Kidney (tissue), 14 donors: ENCODE data around the gene ATP5MC2. TPM values are rescaled to one million over a fixed set of nuclear protein-coding genes. Genes with fewer than 3 reads are reported as not detected.
A peak's percentile ranks its signal among the peaks of the same experiment; 100 is the strongest.

Experiments
- DNase-seq, 5 donors: peaks; one replicate each; pipeline ENCODE4 v3.0.0-alpha.2; 2013 to 2020
- FAIRE-seq: peaks from 2 replicates; lab custom pipeline; 2012; peaks lifted over from hg19 to GRCh38; lab: Jason Lieb, UNC
- H3K27ac ChIP-seq, 2 donors: one replicate each; pipeline ENCODE4 v1.7.0; 2013; ENCODE audit warnings: low read depth in 2 of 2, low read length in 2 of 2, inconsistent platforms in 1 of 2
- H3K27me3 ChIP-seq: one replicate; pipeline ENCODE4 v1.7.1; 2013; ENCODE audit warnings: low read length, inconsistent platforms; ENCODE audit not compliant: control insufficient read depth, insufficient read depth
- H3K36me3 ChIP-seq, 3 donors: one replicate each; pipeline versions ENCODE4 v1.7.0 to v1.7.1; 2013; ENCODE audit warnings: low read length in 3 of 3, control low read depth in 1 of 3, inconsistent platforms in 1 of 3; ENCODE audit not compliant: insufficient read depth in 3 of 3, control insufficient read depth in 2 of 3
- H3K4me1 ChIP-seq, 3 donors: one replicate each; pipeline versions ENCODE4 v1.7.0 to v1.7.1; 2013; ENCODE audit warnings: low read length in 3 of 3, inconsistent platforms in 1 of 3, low read depth in 1 of 3; ENCODE audit not compliant: control insufficient read depth in 2 of 3, insufficient read depth in 2 of 3
- H3K4me3 ChIP-seq, 3 donors: one replicate each; pipeline versions ENCODE4 v1.7.0 to v1.8.1; 2013; ENCODE audit warnings: low read length in 3 of 3, control low read depth in 1 of 3, inconsistent platforms in 1 of 3
- H3K9ac ChIP-seq, 3 donors: one replicate each; pipeline versions ENCODE4 v1.7.0 to v1.7.1; 2013; ENCODE audit warnings: low read length in 3 of 3, control low read depth in 1 of 3, inconsistent platforms in 1 of 3
- H3K9me3 ChIP-seq, 3 donors: one replicate each; pipeline versions ENCODE4 v1.7.0 to v1.7.1; 2013; ENCODE audit warnings: low read length in 3 of 3, control low read depth in 1 of 3, inconsistent platforms in 1 of 3; ENCODE audit not compliant: control insufficient read depth in 2 of 3, insufficient read depth in 1 of 3
- intact Hi-C: fragments of 100-400 bp; cut with DNase I; formaldehyde crosslinking; loops from one replicate; pipeline ENCODE4 v1.11.1; 2022
- polyA plus RNA-seq: library from polyadenylated mRNA; stranded (reverse); fragments of 350-450 nt; fragmentation: Illumina TruSeq; extraction: RNeasy Lipid Tissue Mini Kit (QIAGEN cat#74804); gene quantifications from one replicate; pipeline ENCODE4 v1.2.3, GENCODE V29; 2014; ENCODE audit warnings: low read depth, low replicate concordance; ENCODE audit not compliant: insufficient read depth
- total RNA-seq: library from RNA; stranded (reverse); fragmentation: NEBNext Ultra II Directional; extraction: Animal tissue kit (Norgen Biotek cat#: 25700); gene quantifications from one replicate; pipeline ENCODE4 v1.2.1, GENCODE V29; 2021
- TF ChIP-seq, protein P1 (sequence below): IDR thresholded peaks from 3 replicates; pipeline ENCODE4 v1.5.1; 2012; ENCODE audit warnings: mild to moderate bottlenecking, moderate library complexity, borderline replicate concordance; ENCODE audit not compliant: insufficient read depth; ENCODE audit errors: extremely low read depth
- donor health status: control.
- donor health status: control.
- donor health status: control.
- donor health status: control.
- donor health status: control.
- donor health status: DM: yes; HTN: yes; CAD: no.
- donor health status: Normal renal cell carcinoma (clear cell type).

Gene ATP5MC2
- total and polyA plus RNA-seq, 2 donors from 2014 or later: 271 to 939 TPM

DNA sequence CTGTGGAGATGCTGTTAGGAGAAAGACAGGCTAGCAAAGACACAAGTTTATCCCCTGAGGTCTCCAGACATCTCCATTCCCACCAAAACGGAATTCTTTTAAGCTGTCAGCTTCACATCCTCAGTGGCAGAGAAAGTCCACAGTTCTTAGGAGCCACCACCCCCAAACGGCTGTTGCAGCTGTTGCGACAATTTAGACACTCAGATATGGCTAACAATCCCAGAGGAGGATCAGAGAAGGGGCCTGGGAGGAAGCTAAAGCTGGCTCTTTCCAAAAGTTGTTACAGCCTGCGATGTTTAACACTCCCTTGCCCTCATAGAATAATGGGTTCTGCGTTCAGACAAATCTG lies 1.9 kb upstream of the ATP5MC2 start:
- peak in 3 of 5 donors; percentile 25 to 74 (median 48) for DNase-seq
- H3K27me3 ChIP-seq: no peaks in the 10 kb centered on the region
- H3K4me3 ChIP-seq: peak overlapping the region; percentile 18 to 80 (median 32)
- no peaks in the 10 kb centered on the region for H3K36me3 ChIP-seq
- no peak for FAIRE-seq
- TF ChIP-seq, protein P1, sequence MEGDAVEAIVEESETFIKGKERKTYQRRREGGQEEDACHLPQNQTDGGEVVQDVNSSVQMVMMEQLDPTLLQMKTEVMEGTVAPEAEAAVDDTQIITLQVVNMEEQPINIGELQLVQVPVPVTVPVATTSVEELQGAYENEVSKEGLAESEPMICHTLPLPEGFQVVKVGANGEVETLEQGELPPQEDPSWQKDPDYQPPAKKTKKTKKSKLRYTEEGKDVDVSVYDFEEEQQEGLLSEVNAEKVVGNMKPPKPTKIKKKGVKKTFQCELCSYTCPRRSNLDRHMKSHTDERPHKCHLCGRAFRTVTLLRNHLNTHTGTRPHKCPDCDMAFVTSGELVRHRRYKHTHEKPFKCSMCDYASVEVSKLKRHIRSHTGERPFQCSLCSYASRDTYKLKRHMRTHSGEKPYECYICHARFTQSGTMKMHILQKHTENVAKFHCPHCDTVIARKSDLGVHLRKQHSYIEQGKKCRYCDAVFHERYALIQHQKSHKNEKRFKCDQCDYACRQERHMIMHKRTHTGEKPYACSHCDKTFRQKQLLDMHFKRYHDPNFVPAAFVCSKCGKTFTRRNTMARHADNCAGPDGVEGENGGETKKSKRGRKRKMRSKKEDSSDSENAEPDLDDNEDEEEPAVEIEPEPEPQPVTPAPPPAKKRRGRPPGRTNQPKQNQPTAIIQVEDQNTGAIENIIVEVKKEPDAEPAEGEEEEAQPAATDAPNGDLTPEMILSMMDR: no peak
- H3K4me1 ChIP-seq: peaks cover 0 to 12% (median 7%) of the 10 kb centered on the region in 3 donors
- peak overlapping the region in 2 of 3 donors; percentile 17 to 43 for H3K9ac ChIP-seq
- peak overlapping the region; percentile 55 to 95 for H3K27ac ChIP-seq
- intact Hi-C loops: no loop called here
- H3K9me3 ChIP-seq: no peaks in the 10 kb centered on the region

DNA sequence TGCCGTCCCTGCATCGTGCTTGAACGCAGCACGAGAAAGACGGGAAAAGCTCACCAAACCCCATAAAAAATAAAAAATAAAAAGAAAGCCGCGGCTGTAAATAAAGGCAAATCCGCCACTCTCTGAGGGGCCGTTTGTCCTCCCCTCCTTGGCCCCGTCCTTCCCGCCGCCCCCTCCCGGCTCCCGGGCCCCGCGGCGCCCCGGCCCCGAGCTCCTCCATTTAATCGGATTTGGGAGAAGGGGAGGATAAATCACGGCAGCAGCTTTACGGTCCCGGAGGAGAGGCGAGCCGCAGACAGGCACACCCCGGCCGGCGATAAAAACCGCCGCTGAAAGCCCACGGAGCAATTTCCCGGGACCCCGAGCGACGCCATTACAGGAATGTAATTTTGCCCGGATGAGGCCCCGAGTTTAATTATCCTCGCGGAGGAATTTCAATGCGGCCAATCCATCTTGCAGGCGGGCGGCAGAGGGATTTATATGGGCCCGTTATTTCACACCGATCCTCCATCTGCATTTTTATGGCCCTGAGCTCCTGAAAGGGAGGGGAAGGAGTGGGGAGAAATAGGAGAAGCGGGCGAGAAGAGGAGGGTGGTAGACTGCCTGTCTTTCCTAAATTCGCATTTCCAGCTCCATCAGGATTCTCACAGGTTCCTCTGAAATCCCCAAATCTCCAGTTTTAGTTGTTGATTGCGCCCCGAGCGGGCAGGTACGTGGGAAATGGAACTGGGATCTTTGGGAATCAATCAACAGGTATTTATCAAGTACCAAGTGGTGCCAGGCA lies 1.3 kb upstream of the ATP5MC2 start:
- peak overlapping the region; percentile 61 to 80 (median 79) for H3K4me3 ChIP-seq
- DNase-seq (peak; percentile 74 to 89 (median 80)), FAIRE-seq (no peak)
- TF ChIP-seq, protein P1: no peak
- peak overlapping the region in 2 of 3 donors; percentile 17 to 90 for H3K9ac ChIP-seq
- H3K36me3 ChIP-seq: peaks cover 0 to 4% (median 3%) of the 10 kb centered on the region in 3 donors
- H3K4me1 ChIP-seq: peaks cover 0 to 12% (median 7%) of the 10 kb centered on the region in 3 donors
- no peaks in the 10 kb centered on the region for H3K27me3 ChIP-seq
- H3K9me3 ChIP-seq: no peaks in the 10 kb centered on the region
- peak overlapping the region; percentile 95 to 96 for H3K27ac ChIP-seq
- intact Hi-C loops: no loop called here

DNA sequence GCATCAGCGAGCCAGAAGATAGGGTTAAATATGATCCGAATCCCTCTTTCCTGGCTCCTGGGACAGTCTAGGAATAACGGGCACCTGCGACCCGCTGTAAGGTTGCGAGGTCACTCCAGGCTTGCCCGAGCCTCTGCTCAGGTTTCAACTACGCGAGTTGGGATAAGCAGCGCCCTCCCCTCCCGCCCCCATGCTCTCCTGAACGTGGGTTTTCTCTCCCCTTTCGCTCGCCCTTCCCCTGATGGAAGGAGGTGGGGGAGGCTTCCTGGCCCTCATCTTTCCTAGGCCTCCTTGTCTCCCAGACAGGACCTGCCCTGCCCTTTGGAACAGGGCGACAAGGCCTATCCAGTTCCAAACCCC lies 753 bp upstream of the ATP5MC2 start:
- Histone ChIP-seq H3K9me3 (no peaks in the 10 kb centered on the region), H3K4me3 (peak overlapping the region; percentile 61 to 80 (median 79)), H3K27ac (peak overlapping the region; percentile 95 to 96), H3K4me1 (peaks cover 0 to 12% (median 7%) of the 10 kb centered on the region in 3 donors), H3K36me3 (peaks cover 0 to 4% (median 3%) of the 10 kb centered on the region in 3 donors), H3K27me3 (no peaks in the 10 kb centered on the region), H3K9ac (peak overlapping the region; percentile 10 to 90 (median 42))
- peak; percentile 78 to 91 (median 90) for DNase-seq
- FAIRE-seq: no peak
- intact Hi-C loops: no loop called here
- TF ChIP-seq, protein P1: no peak
